K562 (cell line): Measurements from ENCODE around the gene C10orf95. TPM values are rescaled to one million over a fixed set of nuclear protein-coding genes. Genes with fewer than 3 reads are reported as not detected.

Experiments used
- DMBX1 ChIP-seq: fragments of 250-450 bp; sonication (Bioruptor Pico); IDR thresholded peaks from 2 replicates; pipeline ENCODE4 v1.8.0; 2022; ENCODE audit warnings: inconsistent platforms, mild to moderate bottlenecking, moderate library complexity, borderline replicate concordance
- FOXA1 ChIP-seq: fragments of 450-650 bp; IDR thresholded peaks from 2 replicates; pipeline ENCODE4 v1.6.1; 2016; ENCODE audit warnings: mild to moderate bottlenecking, borderline replicate concordance
- KAT8 ChIP-seq: fragments of 450-650 bp; IDR thresholded peaks from 2 replicates; pipeline ENCODE4 v1.6.1; 2016; ENCODE audit warnings: low read depth, mild to moderate bottlenecking
- RERE ChIP-seq: sonication (generic); formaldehyde crosslinking; IDR thresholded peaks from 2 replicates; pipeline ENCODE4 v1.8.0; 2023; ENCODE audit warnings: missing genetic modification reagents, mild to moderate bottlenecking, borderline replicate concordance
- SAFB ChIP-seq: fragments of 200-400 bp; formaldehyde crosslinking; IDR thresholded peaks from 2 replicates; pipeline ENCODE4 v1.6.1; 2017; ENCODE audit warnings: low read depth, low read length, borderline replicate concordance
- SP2 ChIP-seq: IDR thresholded peaks from 2 replicates; pipeline ENCODE4 v1.6.1; 2011; ENCODE audit warnings: mild to moderate bottlenecking, low read depth, low read length, moderate library complexity; ENCODE audit not compliant: poor library complexity, severe bottlenecking; ENCODE audit errors: extremely low read depth
- SRSF9 ChIP-seq: fragments of 200-400 bp; formaldehyde crosslinking; IDR thresholded peaks from 2 replicates; pipeline ENCODE4 v1.6.1; 2017; ENCODE audit warnings: low read depth, low read length, borderline replicate concordance
- TEAD4 ChIP-seq, 2 experiments: sonication (generic) in 1 of 2; formaldehyde crosslinking in 1 of 2; IDR thresholded peaks; 2 replicates each; pipeline versions ENCODE4 v1.6.1 to v1.8.0; 2012 to 2022; ENCODE audit warnings: borderline replicate concordance in 1 of 2, inconsistent platforms in 1 of 2, low read length in 1 of 2, mild to moderate bottlenecking in 1 of 2, missing genetic modification reagents in 1 of 2
- THAP12 ChIP-seq: fragments of 250-450 bp; sonication (Bioruptor Pico); IDR thresholded peaks from 2 replicates; pipeline ENCODE4 v1.9.0; 2021; ENCODE audit warnings: mild to moderate bottlenecking, inconsistent platforms
- TOE1 ChIP-seq, 2 experiments: fragments of 450-650 bp in 1 of 2; sonication (generic) in 1 of 2; formaldehyde crosslinking in 1 of 2; IDR thresholded peaks; 2 replicates each; pipeline versions ENCODE4 v1.7.1 to v1.8.0; 2016 to 2022; ENCODE audit warnings: borderline replicate concordance in 2 of 2, mild to moderate bottlenecking in 2 of 2, antibody characterized with exemption in 1 of 2, inconsistent platforms in 1 of 2, low read depth in 1 of 2, missing genetic modification reagents in 1 of 2, moderate library complexity in 1 of 2
- ZBTB11 ChIP-seq, 3 experiments: fragments of 200-800 bp in 1 of 3; fragments of 250-450 bp in 1 of 3; fragments of 450-650 bp in 1 of 3; sonication (Bioruptor Pico) in 1 of 3; sonication (Bioruptor generic) in 1 of 3; formaldehyde crosslinking in 1 of 3; IDR thresholded peaks; 2 replicates each; pipeline versions ENCODE4 v1.6.1 to v1.8.0; 2016 to 2022; ENCODE audit warnings: mild to moderate bottlenecking in 2 of 3, missing genetic modification characterization in 2 of 3, missing compliant biosample characterization in 1 of 3, moderate library complexity in 1 of 3
- ZFPM2 ChIP-seq: fragments of 250-450 bp; sonication (Bioruptor Pico); IDR thresholded peaks from 2 replicates; pipeline ENCODE4 v1.5.1; 2022; ENCODE audit warnings: mild to moderate bottlenecking
- ZNF197 ChIP-seq: fragments of 200-800 bp; sonication (Bioruptor generic); IDR thresholded peaks from 2 replicates; pipeline ENCODE4 v1.6.1; 2016; ENCODE audit warnings: low read depth, missing genetic modification characterization, missing compliant biosample characterization
- polyA plus RNA-seq, 8 experiments: library from polyadenylated mRNA; depleted of rRNA in 4 of 8; stranded (reverse) in 5 of 8; unstranded in 3 of 8; fragments of >200 nt; fragmentation: Nextera tagmentation in 2 of 8; fragmentation: Illumina TruSeq in 1 of 8; extraction: Ambion mirVana in 2 of 8; extraction: Trizol in 1 of 8; gene quantifications; 2 replicates each; pipeline versions ENCODE4 v1.2.1 to v1.2.3, GENCODE V29; 2011 to 2014; ENCODE audit warnings: inconsistent platforms in 1 of 8, missing spikeins in 1 of 8
- total RNA-seq, 7 experiments: library from RNA; depleted of rRNA in 6 of 7; stranded (reverse); fragments of >200 nt in 6 of 7; fragmentation: Illumina TruSeq in 2 of 7; extraction: Trizol in 2 of 7; gene quantifications; 2 replicates each; pipeline versions ENCODE4 v1.2.1 to v1.2.3, GENCODE V29; 2011 to 2021; ENCODE audit warnings: low replicate concordance in 1 of 7

Gene C10orf95
- total and polyA plus RNA-seq, 9 of the 15 experiments (the other 6 are each of a cell fraction or from before 2014, with no cell fraction given): 0.03 to 0.41 (median 0.17) TPM; not detected in 1

- TF ChIP-seq DMBX1 (CRISPR knock-in tag) (no peak), KAT8 (no peak), SAFB (peak; percentile 55; the same call in 1 of the 2 replicates), ZBTB11 (CRISPR knock-in tag; IDR thresholded peaks at IDR 0.05) (no peak), ZFPM2 (CRISPR knock-in tag) (no peak), ZNF197 (CRISPR knock-in tag) (no peak), SRSF9 (no peak), FOXA1 (no peak), TOE1 (IDR thresholded peaks at IDR 0.05; ENCODE audit: borderline replicate concordance) (no peak), TOE1 (CRISPR knock-in tag; IDR thresholded peaks at IDR 0.05; ENCODE audit: borderline replicate concordance, low read depth) (no peak), SP2 (no peak), THAP12 (CRISPR knock-in tag) (no peak), TEAD4 (IDR thresholded peaks at IDR 0.05; ENCODE audit: low read length) (no peak), TEAD4 (CRISPR knock-in tag; IDR thresholded peaks at IDR 0.05; ENCODE audit: borderline replicate concordance) (no peak), RERE (no peak)
Observed at GRCh38 chr10:102421757-102422512, 29.4 kb downstream of the C10orf95 start (continued).
